NCI-H748 (cell line): ENCODE results near the gene METTL21A.
A peak's percentile ranks its signal among the peaks of the same experiment; 100 is the strongest.

Experiments
- DNase-seq: peaks from one replicate; lab custom pipeline; 2025; ENCODE audit not compliant: unreplicated experiment; lab: John Stamatoyannopoulos, UW

The METTL21A gene

DNA sequence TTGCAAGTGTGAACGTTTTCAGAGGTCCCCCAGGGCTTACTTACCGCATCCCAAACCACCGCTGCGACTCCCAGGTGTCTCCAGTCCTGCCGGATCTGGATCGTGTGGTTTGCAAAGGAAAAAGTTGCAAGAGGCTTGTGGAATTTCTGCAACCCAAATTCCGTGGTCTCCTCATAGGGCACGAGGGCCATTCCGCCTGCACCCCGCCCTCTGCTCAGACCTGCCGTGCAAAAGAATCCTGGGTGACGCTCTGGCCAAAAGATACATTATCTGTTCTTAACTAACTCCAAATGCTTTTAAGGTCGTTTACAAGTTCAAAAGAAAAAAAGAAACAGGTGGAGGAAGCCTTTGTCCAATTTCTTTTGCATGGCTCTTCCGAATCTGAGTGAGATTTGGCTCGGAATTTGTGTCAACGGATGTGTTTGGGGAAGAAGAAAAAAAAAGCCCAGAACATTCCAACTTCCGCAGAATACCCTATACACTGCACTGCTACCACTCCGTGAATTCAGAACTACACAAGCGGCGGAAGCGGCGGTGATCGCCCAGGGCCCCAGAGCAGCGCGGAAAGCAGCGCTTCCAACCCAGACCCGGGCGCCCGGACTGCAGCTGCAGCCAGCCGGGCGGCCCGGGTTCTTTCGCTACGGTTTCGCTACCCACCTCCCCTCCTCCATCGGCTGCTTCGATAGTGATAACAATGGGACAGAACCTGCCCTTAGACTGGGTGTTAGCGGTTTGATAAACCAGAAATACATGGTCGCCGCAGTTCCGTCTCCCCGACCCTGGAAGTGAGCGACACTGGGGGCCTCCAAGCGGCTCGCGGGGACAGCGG lies 795 bp downstream of the METTL21A start:
- DNase-seq = peak; percentile 84

DNA sequence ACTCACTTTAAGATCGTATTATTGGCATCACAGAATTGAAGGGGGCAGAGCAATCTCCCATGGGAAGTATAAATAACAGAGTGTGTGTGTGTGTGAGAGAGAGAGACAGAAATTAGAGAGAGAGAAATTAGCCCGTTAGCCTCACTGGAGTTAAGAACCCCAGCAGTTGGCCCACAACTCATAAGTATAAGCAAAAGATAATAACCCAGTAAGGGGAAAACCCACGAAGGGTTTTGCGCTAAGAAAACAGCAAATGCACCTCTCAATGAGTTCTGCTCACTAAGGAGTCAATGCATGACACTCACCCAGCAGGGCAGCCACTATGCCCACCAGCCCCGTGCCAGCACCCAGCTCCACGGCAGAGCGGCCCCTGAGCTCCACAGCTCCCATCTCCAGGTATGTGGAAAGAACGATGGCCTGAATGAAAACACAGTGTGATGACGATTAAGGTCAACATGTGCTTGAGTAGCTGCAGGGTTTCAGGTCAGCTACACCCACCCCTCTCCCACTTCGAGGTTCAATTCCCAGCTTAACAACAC lies 3.6 kb downstream of the METTL21A start:
- no peak for DNase-seq

DNA sequence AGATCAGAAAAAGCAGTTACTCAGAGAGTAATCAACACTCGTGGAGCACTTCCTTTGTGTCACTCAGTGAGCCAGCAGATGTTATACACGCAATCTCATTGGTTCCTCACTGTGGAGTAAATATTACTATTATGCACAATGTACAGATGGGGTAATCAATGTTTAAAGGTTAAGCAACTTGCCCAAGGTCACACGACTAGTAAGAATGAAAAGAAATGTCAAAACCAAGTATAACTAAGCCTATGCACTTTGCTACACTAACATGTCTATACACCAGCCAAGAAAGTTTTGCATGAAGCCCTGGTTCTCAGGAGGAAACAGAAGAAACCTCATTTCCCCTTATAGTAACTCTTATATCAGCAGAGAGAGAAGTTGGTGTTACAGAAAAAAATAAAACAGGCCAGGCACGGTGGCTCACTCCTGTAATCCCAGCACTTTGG lies 5.4 kb downstream of the METTL21A start:
- no peak for DNase-seq

DNA sequence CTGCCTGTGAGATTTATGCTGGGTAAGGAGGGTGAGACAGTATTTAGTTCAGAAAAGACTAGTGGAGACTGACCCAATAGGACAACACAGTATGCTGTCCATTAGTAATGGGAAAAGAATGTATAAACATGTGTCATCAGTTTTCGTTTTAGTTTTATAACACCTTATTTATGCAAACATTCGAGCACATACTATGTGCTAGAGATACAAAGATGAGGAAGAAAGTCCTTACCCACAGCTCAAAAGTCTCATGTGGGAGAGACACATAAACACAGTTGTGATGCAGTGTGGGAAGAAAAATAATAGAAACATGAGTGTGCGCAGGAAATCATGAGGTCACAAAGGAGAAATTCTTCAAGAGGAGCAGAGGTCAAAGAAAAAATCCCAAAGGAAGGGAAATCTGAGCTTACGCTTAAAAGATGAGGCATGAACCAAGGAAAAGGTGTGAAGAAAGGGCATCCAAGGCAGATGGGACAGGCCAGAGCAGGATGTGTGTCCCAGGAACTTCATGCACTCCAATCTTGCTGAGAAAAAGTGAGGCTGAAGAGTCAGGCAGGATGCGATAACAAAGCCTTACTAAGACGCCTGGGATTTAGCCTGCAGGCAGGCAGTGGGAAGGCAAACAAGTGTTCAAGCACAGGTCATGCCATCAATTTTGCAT lies 8.1 kb downstream of the METTL21A start:
- DNase-seq = no peak

DNA sequence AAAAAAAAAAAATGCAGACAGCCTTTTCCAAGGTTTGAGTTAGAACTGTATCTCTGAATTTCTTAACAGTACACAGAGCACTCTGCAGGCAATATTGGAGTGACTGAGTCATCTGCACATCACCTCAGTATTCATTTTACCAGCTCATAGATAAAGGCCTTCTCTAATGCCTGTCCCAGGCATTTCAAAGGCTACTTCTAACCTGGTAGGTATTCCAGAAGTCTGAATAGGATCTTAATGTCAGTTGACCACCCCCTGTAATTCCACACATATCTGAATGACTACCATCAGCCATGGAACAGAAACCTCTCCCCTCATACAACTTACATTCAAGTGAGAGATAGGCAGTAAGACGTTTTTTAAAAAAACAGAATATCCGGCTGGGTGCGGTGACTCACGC lies 9.0 kb downstream of the METTL21A start:
- no peak for DNase-seq

DNA sequence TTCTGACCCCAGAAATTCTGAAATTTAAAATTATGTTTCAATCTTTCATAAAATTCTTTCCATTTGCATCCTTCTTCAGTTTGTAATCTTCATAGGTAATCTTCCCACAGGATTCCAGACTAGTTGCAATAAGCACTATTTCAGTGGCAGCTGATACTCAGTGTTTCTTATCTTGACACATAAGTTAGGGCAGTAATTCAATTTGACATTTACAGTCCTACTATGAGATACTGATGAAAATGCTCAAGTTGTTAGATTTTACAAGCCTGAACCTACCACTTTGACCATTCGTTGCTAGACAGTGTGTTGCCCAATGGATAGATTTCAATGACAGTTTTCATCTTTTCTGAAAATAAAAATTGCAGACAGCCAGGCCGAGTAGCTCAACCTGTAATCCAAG lies 10.4 kb downstream of the METTL21A start:
- no peak for DNase-seq

DNA sequence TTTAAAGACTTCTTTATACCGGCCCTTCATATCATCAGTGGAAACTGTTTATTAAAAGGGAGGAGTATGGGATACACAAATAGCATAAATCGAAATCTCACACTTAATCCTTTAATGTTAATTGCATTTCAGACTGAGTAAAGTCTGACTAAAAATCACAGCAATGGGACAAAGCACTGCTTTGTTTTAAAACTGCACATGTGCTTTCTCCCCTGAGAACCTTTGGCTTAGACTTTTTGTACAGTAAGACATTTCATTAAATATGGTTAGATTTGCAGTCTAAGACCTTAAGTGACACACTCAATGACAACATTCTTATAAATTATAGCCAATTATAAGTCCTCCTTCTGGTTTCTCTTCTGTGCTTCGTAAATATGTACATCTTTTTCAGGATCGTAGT lies 12.5 kb downstream of the METTL21A start:
- DNase-seq = no peak

DNA sequence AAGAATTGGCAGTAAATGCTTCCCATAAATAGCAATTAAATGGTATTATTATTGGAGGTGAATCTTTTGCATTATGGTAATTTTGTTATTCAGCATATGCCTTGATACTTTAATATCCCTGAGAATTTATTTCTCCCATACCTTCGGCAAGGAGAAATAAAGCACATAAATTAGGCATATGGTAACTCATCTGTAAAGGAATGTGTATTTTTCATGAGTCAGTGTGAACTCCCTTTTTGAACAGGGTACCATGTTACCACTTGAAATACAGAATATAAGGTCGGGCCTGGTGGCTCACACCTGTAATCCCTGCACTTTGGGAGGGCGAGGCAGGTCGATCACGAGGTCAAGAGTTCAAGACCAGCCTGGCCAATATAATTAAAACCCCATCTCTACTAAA lies 18.4 kb downstream of the METTL21A start:
- no peak for DNase-seq

DNA sequence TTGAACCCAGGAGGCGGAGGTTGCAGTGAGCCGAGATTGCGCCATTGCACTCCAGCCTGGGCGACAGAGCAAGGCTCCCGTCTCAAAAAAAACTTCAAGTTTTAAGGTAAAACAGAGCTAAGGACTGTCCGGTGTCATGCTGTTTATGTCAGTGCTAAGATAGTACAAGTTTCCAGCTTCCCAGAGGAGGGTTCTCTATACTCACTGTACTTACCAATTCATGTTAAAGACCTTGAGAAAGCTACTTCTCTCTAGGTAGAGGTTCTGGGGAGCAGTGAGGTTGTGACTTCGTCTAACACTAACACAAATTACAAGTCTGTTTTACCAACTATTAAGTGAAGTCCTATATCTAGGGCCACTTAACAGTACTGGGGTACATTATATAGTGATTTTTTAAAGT lies 18.8 kb downstream of the METTL21A start:
- DNase-seq = no peak

DNA sequence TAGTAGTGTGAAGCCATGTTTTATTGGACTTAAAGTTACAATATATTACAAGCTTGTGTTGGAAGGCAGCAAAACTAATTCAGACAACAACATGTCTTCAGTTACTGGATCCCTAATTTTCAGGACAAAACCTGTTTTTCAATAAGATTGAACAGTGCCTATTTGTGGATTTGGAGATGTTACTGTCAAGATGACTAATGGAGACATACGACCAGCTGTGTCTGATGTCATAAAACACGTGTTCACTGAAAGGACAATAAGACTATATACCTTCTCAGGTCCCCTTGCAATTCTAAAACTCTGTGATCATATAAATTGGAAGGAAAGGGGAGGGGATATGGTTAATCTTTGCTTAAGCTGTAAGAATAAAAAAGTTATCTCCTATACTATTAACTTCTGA lies 21.7 kb downstream of the METTL21A start:
- DNase-seq = no peak

DNA sequence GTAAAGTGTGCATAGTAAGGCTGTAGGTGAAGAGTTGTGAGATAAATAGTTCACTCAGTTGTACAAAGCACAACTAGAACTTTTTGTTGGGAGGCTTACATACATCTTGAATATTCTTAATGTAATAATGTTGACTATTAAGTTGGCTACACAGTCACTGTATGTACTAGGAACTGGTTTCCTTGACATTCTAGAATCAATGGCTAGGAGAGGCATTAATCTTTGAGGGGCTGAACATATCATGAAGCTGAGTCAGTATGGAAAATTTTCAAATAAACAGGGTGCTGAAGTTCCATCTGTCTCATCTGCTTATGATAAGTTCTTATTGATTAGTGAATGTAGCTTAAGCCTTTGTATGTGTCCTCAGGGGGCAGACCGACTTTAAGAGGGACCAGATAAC lies 23.4 kb downstream of the METTL21A start:
- no peak for DNase-seq

DNA sequence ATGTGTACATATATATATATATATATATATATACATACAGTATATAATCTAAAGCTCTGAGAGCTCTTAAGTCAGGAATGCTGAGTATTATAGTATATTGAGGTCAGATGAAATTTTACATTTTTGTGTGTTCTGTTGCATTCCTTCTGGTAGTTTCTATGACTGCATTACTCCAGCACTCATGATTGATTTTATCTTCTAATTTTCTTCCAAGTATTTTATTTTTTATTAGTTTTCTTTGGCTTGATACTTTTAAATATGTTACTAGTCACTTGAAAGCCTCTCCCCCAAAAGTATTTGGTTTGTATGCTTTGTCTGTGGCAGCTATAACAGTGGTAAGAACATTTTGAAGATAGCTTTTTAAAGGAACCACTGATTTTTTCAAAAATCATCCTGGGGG lies 25.0 kb downstream of the METTL21A start:
- no peak for DNase-seq

DNA sequence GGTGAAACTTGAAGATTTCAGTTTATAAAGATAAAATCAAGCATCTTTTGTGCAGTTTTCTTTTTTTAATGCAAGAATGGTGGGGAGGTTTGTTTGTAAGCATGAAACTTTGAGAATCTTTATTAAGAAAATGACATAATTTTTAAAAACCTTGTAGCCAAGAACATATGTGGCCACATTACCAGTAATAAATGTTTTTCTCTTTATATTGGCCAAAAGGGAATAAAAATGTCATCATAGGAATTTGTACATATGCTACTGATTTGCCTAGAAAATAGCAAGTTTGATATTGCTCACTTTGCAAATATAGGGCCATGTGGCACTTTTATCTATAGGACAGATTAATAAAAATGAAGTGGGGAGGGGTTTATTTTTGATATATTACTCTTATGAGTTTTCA lies 25.6 kb downstream of the METTL21A start:
- no peak for DNase-seq

DNA sequence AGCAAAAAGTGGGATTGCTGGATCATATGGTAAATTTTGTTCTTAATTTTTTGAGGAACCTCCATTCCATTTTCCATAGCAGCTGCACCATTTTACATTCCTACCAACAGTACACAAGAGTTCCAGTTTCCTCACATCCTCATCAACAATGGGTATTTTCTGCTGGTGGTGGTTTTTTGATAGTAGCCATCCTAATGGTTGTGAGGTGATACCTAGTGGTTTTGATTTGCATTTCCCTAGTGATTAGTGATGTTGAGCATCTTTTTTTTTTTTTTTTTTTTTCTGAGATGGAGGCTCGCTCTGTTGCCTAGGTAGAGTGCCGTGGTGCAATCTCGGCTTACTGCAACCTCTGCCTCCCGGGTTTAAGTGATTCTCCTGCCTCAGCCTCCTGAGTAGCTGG lies 30.5 kb downstream of the METTL21A start:
- no peak for DNase-seq

DNA sequence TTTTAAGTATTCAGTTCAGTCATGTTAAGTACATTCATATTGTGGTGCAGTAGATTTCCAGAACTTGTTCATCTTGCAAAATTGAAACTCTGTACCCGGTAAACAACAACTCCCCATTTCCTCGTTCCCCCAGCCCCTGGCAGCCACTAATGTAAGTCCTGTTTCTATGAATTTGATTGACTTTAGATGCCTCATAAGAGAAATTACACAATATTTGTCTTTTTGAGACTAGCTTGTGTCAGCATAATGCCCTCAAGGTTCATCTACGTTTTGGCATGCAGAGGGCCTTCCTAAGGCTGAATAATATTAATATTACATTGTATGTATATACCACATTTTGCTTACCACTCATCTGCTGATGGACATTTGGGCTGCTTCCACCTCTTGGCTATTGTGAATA lies 30.9 kb downstream of the METTL21A start:
- no peak for DNase-seq

DNA sequence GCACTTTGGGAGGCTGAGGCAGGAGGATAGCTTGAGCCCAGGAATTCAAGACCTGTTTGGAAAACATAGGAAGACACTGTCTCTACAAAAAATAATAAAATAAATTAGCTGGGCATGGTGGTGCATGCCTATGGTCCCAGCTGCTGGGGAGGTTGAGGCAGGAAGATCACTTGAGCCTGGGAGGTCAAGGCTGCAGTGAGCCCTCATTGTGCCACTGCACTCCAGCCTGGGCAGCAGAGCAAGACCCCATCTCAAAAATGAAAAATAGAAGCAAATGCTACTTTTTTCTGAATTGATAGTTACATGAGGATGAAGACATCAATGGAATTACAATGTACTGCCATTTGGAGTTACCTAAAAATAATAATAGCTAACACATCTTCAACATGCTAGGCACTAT lies 31.9 kb downstream of the METTL21A start:
- DNase-seq = no peak

DNA sequence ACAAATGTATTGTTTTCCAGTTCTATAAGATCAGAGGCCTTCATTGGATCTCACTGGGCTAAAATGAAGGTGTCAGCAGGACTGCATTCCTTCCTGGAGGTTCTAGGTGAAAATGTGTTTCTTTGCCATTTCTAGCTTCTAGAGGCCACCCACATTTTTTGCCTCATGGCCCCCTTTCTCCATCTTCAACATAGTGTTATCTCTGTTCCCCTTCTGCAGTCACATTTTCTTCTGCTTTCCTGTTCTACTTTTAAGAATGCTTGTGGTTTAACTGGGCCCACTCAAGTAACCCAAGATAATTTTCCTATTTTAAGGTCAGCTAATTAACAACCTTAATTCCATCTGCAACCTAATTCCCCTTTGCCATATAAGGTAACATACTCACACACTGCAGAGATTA lies 36.1 kb downstream of the METTL21A start:
- DNase-seq = no peak

DNA sequence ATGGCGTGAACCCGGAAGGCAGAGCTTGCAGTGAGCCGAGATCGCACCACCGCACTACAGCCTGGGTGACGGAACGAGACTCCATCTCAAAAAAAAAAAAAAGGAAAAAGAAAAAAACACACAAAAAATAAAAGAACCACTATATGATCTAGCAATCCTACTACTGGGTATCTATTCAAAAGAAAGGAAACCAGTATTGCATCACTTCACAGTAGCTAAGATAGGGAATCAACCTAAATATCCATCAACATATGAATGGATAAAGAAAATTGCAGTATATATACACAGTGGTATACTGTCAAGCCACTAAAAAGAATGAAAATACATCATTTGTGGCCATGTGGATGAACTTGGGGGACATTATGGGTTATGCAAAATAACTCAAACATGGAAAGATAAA lies 37.9 kb downstream of the METTL21A start:
- no peak for DNase-seq

DNA sequence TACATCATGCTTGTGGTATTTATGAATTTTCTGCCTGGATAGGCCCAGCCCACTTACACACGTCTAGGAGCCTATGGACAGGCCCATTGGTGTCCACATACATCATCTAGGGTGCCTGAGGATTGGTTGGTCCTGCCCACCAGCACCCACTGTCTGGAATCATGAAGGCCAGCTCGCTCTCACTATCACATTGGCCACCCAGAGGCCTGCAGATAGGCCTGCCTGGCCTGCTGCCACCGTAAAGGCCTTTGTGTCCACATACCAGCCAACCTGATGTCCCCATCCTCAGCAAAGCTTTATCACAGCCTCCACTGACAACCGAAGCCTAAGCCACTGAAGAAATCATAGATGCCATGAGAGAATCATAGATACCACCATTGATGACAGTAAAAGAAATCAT lies 40.2 kb downstream of the METTL21A start:
- no peak for DNase-seq

DNA sequence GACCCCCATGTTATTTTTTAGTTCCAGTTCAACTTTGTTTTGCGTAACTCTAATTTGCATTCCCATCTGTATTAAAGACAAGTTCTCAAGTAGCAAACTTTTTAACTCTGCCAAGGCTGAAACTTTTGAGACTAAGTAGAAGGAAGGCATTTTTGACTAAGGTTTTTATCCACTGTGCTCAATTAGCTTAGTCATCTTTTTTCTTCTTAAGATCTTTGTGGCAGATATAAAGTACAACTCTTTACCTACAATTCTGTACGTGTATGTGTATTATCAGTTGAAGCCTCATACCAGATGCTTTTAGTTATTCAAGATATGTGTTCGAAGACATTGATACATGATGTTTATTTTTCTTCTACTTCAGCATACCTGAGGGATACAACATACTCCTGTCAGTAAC lies 53.8 kb downstream of the METTL21A start:
- DNase-seq = no peak

DNA sequence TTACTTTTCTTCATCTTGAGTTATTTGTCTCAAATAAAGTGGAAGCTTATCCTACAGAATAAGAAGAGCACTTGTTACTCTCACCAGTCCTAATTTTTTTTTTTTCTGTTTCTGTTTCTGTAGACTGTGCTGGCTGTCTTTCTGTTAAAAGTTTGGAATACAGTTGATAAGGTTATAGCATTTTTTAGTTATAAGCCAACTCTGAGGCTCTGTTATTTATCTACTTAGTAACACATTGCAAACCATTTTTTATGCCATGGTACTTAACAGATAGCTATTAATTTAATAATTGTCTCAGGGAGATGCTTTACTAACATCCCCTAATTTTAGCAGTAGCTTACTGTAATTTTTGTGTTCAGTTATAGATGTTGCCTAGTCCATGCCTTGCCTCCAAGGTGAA lies 57.5 kb downstream of the METTL21A start:
- DNase-seq = no peak

DNA sequence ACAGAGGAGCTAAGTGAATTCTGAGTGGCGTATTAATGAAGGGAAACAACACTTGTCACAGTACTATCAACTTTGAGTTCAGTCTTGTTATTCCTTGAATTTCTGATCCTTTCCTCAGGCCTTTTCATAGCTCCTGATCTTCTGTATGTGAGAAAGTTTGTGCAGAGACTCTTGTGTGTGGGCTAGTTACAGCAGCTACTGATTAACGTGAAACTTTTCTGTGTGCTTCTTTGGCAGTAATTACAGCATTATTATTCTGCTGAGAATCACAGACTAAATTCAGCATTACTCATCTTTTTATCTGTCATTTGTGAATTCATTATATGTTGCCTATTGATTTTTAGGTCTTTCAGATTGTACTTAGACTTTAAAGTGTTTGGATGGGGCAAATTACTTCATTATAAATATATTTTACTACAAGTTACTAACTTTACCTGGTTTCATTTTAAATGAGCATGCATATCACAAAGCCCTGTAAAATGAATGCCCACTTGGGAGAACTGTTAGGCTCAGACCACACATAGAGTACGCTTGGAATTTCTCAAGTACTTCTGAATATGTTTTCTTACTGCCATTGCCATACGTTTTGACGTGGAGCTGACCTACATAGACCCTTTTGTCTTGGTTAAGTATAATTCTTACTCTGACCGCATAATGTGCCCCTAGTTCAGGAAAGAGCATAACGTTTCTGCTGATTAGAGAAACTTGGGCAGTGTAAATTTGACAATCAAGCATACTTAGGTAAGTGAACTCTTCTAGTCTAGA lies 59.3 kb downstream of the METTL21A start:
- DNase-seq = no peak
